CD4-positive, alpha-beta T cell treated with Interleukin-10 for 1 hour (primary cell): ENCODE measurements around the gene GPRIN2.
"Not testable (repeated sequence)": the region's sequence is repeated elsewhere in the genome, so short reads cannot be mapped to it uniquely, and the experiment has no call there.

ENCODE experiments used
- DNase-seq: peaks from one replicate; pipeline ENCODE4 v3.0.0-alpha.2; 2020

Gene GPRIN2

DNA sequence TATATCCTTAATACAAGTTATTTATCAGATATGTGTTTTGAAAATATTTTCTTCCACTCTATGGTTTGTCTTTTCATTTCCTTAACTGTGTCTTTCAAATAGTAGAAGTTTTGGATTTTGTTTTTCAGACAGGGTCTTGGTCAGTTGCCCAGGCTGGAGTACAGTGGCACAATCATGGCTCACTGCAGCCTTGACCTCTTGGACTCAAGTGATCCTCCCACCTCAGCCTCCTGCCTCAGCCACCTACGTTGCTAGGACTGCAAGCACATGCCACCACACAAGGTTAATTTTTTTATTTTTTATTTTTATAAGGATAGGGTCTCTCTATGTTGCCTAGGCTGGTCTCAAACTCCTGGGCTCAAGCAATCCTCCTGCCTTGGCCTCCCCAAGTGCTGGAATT lies 24.2 kb downstream of the GPRIN2 start:
- not testable (repeated sequence) for DNase-seq

- DNase-seq: no peak
Measured at GRCh38 chr10:46530249-46531186, 25.9 kb downstream of the GPRIN2 start.

DNA sequence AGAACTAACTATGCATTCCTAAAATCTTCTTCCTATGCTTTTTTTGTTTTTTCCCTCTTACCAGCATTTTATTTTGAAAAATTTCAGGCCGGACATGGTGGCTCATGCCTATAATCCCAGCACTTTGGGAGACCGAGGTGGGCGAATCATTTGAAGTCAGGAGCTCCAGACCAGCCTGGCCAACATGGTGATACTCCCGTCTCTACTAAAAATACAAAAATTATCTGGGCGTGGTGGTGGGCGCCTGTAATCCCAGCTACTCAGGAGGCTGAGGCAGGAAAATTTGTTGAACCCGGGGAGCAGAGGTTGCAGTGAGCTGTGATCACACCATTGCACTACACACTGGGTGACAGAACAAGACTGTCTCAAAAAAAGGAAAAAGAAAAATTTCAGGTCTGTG lies 26.7 kb downstream of the GPRIN2 start:
- DNase-seq: not testable (repeated sequence)

- DNase-seq: no peak
Measured at GRCh38 chr10:46528675-46529615, 27.5 kb downstream of the GPRIN2 start.

DNA sequence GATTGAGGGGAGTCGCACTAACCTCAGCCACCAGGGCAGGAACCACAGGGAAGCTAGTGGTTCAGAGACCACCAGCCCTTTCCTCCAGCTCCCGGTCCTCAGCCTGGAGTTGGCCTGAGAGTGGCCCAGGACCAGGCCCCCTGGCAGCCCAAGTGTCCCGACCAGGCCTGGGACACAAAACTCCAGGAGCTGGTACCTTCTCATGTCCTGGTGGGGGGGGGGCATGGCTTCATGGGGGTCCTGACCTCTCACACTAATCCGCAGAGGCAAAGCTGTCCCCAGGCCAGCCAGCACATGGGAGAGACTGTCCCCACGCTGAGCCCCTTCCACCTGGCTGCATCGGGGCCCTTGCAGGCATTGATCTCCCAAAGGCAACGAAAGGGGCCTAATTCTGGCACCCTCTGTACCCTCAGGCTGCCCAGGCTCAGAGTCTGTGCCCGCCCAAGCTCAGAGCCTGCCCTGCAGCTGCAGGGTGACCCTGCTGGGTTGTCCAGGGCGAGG lies 28.2 kb downstream of the GPRIN2 start:
- no peak for DNase-seq

DNA sequence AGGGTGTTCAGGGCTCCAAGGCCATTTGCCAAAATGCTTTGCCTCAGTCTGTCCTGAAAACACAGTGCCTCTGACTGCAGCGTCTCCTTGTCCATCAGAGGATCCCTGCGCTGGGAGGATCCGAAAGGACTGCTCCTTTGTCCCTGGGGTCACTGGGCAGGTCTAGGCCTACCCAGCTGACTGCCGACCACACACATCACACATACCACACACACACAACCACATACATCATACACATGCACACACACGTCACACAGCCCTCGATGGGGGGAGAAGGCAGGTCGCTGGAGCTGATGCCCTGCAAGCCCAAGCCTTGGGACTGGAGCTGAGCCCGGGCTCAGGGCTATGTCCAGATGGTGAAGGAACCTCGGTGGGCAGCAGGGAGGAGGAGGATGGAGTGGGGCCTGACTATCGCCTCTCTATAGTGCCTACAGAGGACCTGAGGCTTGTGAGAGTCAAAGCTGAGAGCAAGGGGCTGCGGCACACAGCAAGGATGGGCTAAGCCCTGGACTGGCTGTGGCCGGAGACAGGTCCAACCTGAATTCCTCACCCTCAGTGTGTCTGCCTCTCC lies 29.1 kb downstream of the GPRIN2 start:
- DNase-seq: no peak

DNA sequence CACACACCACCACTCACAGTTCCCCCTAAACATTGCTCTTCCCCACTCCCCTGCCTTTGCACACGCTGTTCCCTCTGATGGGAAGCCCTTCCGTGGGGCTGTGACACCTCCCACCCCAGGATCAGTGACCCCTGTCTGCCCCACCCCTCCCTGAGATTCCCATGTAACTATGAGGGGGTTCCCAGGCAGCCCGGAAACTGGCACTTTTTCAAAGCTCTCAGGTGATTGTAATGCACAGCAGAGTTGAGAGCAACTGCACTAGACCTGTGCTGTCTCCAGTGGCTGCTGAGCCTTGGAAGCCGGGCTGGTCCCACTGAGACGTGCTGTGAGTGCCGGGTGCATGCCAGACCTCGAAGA lies 29.8 kb downstream of the GPRIN2 start:
- no peak for DNase-seq

GRCh38 chr10:46525824-46526681 lies 30.4 kb downstream of the GPRIN2 start:
- no peak for DNase-seq

DNA sequence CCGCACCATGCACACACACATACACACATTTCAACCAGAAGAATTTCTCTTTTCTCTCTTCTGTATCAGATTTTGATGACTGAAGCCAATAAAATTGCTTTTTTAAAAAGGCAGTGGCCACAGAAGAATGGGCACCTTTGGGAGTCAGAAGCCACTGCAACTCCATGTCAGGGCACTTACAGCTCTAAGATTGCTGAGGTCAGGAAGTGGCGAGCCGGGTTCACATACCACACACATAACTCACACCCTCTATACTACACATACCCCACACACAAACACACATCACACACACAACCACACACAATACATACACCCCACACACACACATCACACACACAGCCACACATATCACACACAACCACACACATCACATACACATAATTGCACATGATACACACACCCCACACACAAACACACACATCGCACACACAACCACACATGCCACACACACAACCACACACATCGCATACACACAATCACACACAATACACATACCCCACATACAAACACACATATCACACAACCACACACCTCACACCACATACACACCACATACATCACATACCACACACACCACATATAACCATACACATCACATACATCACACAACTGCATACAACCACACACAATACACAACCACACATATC lies 31.2 kb downstream of the GPRIN2 start:
- DNase-seq: no peak

- no peak for DNase-seq
Measured at GRCh38 chr10:46524472-46525176, 31.8 kb downstream of the GPRIN2 start.

- DNase-seq: no peak
Measured at GRCh38 chr10:46523962-46524471, 32.4 kb downstream of the GPRIN2 start.

- no peak for DNase-seq
Measured at GRCh38 chr10:46523119-46523961, 33.1 kb downstream of the GPRIN2 start.

- no peak for DNase-seq
Measured at GRCh38 chr10:46522295-46523118, 34.0 kb downstream of the GPRIN2 start.

GRCh38 chr10:46520941-46521340 lies 35.5 kb downstream of the GPRIN2 start:
- no peak for DNase-seq

GRCh38 chr10:46520381-46520780 lies 36.1 kb downstream of the GPRIN2 start:
- no peak for DNase-seq

DNA sequence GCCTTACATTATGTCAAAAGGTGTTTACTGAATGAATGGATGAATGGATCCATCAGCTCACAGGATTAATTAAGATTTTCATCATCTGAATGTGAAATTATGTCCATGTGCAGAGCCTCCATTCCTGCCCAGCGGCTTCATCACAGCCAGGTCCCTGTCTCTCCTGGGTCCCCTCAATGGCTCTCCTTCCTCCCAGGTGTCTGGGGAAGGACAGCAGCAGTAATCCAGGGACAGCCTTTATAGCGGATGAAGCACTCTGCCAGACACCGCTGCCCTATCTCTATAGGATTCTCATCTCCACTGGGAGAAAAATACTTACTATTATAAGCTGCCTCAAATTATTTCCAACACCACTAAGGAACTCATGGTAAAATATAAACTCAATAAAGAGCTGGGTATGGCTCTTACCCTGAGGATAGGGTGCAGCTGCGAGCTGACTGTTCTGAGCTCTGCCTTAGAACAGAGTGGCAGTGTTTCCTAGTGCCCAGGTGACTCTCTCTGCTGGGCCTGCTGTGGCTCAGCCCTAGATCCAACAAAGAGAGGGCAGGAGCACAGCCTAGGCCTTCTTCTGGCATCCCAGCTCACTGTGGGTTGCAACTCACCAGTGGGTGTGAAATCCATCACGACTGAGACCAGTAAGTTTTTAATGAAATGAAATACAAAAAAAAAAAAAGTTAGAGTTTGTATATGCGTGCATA lies 38.3 kb downstream of the GPRIN2 start:
- no peak for DNase-seq

- no peak for DNase-seq
Measured at GRCh38 chr10:46517541-46517940, 38.9 kb downstream of the GPRIN2 start.
